GM12874 (cell line): ENCODE measurements around the gene FMO1.
A peak's percentile ranks its signal among the peaks of the same experiment; 100 is the strongest.

ENCODE experiments used
- CTCF ChIP-seq: IDR thresholded peaks from 2 replicates; pipeline ENCODE4 v1.5.1; 2011; ENCODE audit warnings: low read depth, mild to moderate bottlenecking, control low read depth, low read length, moderate library complexity; ENCODE audit not compliant: insufficient read depth

Gene FMO1

GRCh38 chr1:171221665-171222591 lies 26.4 kb upstream of the FMO1 start:
- no peak for TF ChIP-seq CTCF

GRCh38 chr1:171222936-171223335 lies 25.4 kb upstream of the FMO1 start:
- TF ChIP-seq CTCF: no peak

GRCh38 chr1:171226747-171227370 lies 21.4 kb upstream of the FMO1 start:
- TF ChIP-seq CTCF: peak; percentile 66

GRCh38 chr1:171231326-171231725 lies 17.0 kb upstream of the FMO1 start:
- no peak for TF ChIP-seq CTCF

GRCh38 chr1:171233183-171233582 lies 15.1 kb upstream of the FMO1 start:
- TF ChIP-seq CTCF: no peak

- TF ChIP-seq CTCF: no peak
Observed at GRCh38 chr1:171243878-171244277, 4.4 kb upstream of the FMO1 start.

GRCh38 chr1:171245458-171246064 lies 2.7 kb upstream of the FMO1 start:
- TF ChIP-seq CTCF: peak; percentile 89
